Measurements from ENCODE around the gene STK17B.
"Not testable (repeated sequence)": the region's sequence is repeated elsewhere in the genome, so short reads cannot be mapped to it uniquely, and the experiment has no call there.

Gene STK17B

DNA sequence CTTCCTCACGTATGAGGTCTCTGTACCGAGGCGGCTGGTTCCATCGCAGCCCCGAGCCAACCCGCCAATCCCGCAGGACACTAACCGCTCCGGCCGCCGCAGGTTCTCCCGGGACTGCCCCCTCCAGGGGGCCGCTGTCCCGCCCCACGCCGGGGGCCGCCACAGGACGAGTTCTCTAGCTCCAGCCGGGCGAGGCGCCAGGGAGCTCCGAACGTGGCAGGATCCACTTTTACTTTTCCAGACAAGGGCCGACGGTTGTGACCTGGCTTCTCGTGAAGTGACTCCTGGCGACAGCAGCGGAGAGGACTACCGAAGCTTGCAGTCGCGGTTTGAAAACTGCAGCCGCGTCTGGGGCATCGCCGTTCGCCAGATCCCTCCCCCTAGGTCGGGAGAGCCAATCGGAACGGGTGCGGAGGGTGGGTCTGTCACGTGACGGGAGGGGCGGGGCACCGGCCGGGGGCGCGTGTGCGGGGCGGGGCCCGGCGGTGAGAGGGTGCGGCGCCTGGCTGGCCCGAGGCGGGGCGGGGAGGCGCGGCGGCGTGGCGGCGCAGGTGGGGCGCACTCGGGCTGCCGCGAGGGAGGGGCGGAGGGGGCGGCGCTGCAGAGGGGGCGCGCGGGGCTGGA, at the start of gene STK17B:
Gene STK17B, minus strand, starts transcription at position 331 of the 624 bp plus-strand sequence. CDS start 8,195 bp downstream, outside the sequence.
- Histone ChIP-seq H3K4me3 (peak within 1 kb of the TSS; percentile 69 to 99 (median 93)), H3K27ac (peak within 1 kb of the TSS; percentile 74 to 99 (median 94))

- no peak overlapping the region for H3K27ac ChIP-seq
- no peak overlapping the region for H3K4me3 ChIP-seq
Observed at GRCh38 chr2:196220671-196221070, 49.3 kb upstream of the STK17B start.

- Histone ChIP-seq H3K4me3 (no peak overlapping the region), H3K27ac (no peak overlapping the region)
Observed at GRCh38 chr2:196219671-196220070, 48.3 kb upstream of the STK17B start.

DNA sequence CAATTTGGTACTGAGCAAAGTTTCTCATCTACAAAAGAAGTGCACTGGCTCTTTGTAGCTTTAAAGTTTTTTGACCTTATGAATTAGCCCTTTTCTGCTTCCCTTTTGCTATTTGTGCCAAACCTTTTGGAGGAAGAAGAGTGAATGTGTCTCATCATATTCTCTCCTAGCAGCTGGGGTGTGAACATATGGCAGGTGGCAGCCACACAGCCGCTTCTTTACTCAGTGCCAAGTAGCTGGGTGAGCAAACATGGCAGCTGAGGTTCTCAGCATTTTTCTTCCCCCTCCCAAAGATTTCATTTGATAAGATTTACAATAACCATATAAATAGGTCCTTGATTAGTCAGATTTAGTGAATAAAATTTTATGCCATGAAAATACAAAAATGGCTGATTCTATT, 46.7 kb upstream of the STK17B start:
- H3K27ac ChIP-seq: no peak overlapping the region
- H3K4me3 ChIP-seq: no peak overlapping the region

DNA sequence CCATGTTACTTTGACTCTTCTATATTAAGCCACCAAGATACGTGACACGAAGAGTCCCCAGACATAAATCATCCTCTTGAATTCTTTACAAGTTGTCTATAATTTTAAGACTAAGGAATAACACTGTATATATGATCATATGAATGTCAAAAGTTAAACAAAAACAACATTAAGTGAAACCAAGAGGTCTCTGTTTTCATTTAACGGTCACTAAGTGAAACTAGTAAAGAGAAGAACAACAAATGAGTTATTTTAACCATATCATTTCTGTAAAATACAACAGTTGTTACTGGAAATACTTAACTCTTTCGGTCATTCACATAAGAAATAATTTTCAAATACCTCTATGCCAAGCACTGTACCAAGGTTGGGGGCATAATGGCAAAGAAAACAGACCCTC, 45.7 kb upstream of the STK17B start:
- H3K4me3 ChIP-seq: no peak overlapping the region
- H3K27ac ChIP-seq: peak overlapping the region in 1 of 21 experiments; percentile 29

- no peak overlapping the region for H3K4me3 ChIP-seq
- no peak overlapping the region for H3K27ac ChIP-seq
Observed at GRCh38 chr2:196215376-196215775, 44.0 kb upstream of the STK17B start.

DNA sequence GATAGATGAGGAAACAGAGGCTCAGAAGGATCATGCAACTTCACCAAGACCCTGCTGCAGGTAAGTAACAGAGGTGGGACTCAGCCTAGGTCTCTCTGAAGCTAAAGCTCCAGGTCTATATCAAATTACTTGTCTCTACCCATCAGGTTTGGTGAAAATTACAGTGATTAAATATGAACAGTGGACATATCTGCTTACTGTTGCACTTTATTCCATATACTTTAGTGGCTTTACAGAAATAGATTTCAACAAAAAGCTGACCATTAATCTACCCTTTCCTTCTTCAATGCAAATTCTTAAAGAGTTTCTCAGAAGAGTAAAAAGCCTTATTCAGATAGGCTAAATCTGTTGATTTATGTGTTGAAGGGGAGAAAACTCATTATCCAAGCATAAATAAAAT, 42.8 kb upstream of the STK17B start:
- Histone ChIP-seq H3K27ac (no peak overlapping the region), H3K4me3 (no peak overlapping the region)

DNA sequence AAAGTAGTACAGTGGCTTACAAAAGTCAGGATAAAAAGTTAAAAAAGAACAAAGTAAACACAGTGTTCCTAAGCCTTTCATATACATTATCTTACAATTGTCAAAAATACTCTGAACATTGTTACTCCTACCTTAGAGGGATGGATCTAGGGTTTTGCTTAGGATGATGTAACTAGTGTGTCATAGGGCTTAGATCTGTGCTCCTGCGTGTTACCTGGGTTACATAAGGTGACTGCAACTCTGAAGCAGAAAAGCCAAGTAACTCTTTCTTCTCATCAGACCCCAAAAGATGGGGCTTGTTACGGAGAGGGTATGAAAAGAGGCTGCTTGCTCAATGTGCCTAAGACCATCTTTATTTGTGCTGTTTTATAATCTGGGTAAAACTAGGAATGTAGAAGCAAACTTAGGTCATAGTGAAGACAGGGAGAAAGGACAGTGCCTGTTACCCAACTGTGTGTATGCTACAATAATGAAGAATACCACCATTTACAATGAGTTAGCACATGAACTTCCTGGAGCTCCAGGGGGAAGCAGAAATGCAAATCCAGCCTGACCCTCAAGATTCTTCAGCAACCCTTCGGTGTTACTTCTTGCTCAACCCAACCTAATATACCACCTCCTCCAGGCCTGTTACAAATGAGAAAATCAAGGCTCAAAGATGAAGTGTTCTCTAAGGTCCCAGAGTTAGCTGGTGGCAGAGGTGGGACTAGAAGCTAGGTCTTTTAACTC, 42.0 kb upstream of the STK17B start:
- no peak overlapping the region for H3K4me3 ChIP-seq
- H3K27ac ChIP-seq: no peak overlapping the region

GRCh38 chr2:196208915-196209314, 37.5 kb upstream of the STK17B start:
- no peak overlapping the region for H3K27ac ChIP-seq
- no peak overlapping the region for H3K4me3 ChIP-seq

- Histone ChIP-seq H3K27ac (peak overlapping the region in 8 of 21 experiments; percentile 17 to 72 (median 36)), H3K4me3 (no peak overlapping the region)
Observed at GRCh38 chr2:196206804-196207203, 35.4 kb upstream of the STK17B start.

GRCh38 chr2:196205881-196206435, 34.6 kb upstream of the STK17B start:
- H3K4me3 ChIP-seq: no peak overlapping the region
- peak overlapping the region in 6 of 21 experiments; percentile 11 to 72 (median 44) for H3K27ac ChIP-seq

DNA sequence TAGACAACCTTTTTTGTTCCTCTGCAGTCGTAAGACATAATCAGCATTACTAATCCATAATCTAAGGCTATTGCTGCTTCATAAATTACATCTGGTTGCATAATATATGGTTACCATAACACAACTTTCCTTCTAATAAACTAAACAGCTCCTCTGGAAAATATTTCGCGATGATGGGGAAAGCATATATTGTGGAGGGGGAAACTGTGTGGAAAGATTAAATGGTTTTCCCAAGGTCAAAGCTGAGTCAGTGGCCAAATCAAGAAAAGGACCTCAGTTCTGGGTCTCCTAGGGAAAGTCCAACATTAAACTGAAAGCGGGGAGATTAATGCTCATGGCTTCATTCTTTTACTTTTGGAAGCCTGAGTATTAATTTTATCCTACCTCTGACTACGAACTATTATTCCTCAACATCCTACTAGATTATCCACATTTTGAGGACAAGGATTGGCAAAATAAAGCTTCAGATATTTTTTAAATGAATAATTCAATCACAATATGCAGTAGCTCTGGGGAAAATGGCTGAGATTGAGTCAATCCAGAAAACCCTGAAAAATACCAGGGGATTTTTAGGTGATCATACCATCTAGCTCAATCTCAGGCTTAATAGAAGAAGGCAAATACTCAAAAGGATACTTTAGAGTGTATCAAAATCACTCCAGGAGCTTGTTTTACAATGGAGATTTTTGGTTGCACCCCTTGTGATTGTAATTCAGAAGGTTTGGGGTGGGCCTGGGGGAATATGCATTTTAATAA, 33.8 kb upstream of the STK17B start:
- Histone ChIP-seq H3K27ac (peak overlapping the region in 1 of 21 experiments; percentile 51), H3K4me3 (no peak overlapping the region)

GRCh38 chr2:196201229-196202009, 30.0 kb upstream of the STK17B start:
- Histone ChIP-seq H3K4me3 (no peak overlapping the region), H3K27ac (peak overlapping the region in 13 of 21 experiments; percentile 9 to 92 (median 54))

- peak overlapping the region in 10 of 21 experiments; percentile 14 to 92 (median 62) for H3K27ac ChIP-seq
- no peak overlapping the region for H3K4me3 ChIP-seq
Observed at GRCh38 chr2:196200557-196200956, 29.2 kb upstream of the STK17B start.

DNA sequence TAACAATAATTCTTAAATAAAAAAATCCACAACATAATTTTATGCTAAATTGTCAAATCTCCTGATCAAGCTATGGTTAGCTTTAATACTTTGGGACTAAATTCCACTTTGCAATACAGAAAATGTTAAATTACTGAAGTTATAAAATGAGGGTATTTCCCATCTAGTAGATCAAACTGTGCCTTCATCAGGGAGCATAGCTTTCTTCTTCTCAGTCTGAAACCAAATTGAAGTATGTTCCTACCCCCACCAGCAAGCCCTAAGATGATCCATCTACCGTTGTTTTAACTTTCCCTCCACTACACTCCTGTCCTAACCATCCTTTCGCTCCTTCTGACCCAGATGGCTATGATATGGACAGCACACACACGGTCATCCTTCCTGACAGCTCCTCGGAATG, 24.4 kb upstream of the STK17B start:
- peak overlapping the region in 1 of 21 experiments; percentile 5 for H3K27ac ChIP-seq
- no peak overlapping the region for H3K4me3 ChIP-seq

DNA sequence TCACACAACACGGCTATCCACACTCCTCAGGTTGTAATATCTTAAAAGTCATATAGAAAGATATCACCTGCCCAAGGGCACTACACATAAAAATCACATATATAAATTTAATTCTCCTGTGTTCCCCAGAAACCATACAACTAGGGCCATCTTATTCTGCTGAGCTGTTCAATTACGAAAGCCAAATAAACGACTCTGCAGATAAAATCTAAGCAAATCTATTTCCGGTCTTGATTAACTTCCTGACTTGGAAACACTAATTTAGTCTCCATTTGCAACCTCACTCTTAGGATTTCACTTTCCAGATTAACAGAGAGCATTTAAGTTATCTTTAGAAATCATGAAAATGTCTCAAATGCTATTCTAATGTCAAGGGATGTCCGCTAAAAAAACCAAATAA, 23.9 kb upstream of the STK17B start:
- Histone ChIP-seq H3K4me3 (no peak overlapping the region), H3K27ac (peak overlapping the region in 1 of 21 experiments; percentile 5)

DNA sequence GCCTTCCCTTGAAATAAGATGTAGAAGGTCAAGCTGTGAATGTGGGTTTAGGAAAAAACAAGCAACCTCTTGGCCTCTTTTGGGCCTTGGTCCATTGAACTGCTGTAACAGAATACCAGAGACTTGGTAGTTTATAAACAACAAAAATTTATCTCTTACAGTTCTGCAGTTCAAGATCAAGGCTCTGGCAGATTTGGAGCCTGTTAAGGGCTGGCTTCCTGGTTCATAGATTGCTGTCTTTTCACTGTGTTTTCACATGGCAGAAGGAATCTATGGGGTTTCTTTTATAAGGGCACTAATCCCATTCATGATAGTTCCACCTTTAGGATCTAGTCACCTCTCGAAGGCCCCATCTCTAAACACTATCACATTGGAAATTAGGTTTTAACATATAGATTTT, 20.2 kb upstream of the STK17B start:
- H3K4me3 ChIP-seq: no peak overlapping the region
- H3K27ac ChIP-seq: no peak overlapping the region

DNA sequence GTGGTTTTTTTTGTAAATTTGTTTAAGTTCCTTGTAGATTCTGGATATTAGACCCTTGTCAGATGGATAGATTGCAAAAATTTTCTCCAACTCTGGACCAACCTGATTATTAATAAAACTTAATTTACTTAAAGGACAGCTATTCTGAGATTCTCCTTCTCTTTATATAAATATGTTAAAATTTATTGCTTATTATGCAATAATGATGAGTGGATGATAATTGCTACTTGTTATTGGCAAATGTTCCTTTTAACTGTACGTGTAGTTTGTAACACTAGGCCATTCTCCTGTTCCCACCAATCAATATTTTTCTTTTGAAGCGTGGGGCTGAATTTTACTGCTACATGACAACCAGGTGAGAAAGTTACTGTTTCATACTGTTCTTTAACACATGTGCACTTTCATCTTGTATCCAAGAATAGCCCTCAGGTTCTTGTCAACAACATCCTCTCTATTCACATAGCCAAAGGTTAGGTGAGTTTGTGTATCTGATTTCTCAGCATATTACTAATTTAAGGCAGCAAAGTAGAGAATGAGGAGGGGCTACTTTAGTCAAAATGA, 16.6 kb upstream of the STK17B start:
- Histone ChIP-seq H3K4me3 (no peak overlapping the region), H3K27ac (no peak overlapping the region)

DNA sequence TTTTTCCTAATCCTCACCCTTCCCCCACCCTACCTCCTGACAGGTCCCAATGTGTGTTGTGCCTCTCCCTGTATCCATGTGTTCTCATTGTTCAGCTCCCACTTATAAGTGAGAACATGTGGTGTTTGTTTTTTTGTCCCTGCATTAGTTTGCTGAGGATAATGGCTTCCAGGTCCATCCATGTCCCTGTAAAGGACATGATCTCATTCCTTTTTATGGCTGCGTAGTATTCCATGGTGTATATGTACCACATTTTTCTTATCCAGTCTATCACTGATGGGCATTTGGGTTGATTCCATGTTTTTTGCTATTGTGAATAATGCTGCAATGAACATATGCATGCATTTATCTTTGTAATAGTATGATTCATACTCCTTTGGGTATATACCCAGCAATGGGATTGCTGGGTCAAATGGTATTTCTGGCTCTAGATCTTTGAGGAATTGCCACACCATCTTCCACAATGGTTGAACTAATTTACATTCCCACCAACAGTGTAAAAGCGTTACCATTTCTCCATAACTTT, 15.9 kb upstream of the STK17B start:
- not testable (repeated sequence) for H3K4me3 ChIP-seq, H3K27ac ChIP-seq

All from skin epidermis (tissue), 12 donors.